HG02885 (cell line): ENCODE data around the gene QSOX1.

ENCODE experiments used
- ATAC-seq: cut with Tn5 transposase; IDR thresholded peaks from one replicate; pipeline ENCODE4 v1.9.1; 2021; ENCODE audit warnings: mild to moderate bottlenecking; ENCODE audit not compliant: unreplicated experiment, poor library complexity

Gene QSOX1

DNA sequence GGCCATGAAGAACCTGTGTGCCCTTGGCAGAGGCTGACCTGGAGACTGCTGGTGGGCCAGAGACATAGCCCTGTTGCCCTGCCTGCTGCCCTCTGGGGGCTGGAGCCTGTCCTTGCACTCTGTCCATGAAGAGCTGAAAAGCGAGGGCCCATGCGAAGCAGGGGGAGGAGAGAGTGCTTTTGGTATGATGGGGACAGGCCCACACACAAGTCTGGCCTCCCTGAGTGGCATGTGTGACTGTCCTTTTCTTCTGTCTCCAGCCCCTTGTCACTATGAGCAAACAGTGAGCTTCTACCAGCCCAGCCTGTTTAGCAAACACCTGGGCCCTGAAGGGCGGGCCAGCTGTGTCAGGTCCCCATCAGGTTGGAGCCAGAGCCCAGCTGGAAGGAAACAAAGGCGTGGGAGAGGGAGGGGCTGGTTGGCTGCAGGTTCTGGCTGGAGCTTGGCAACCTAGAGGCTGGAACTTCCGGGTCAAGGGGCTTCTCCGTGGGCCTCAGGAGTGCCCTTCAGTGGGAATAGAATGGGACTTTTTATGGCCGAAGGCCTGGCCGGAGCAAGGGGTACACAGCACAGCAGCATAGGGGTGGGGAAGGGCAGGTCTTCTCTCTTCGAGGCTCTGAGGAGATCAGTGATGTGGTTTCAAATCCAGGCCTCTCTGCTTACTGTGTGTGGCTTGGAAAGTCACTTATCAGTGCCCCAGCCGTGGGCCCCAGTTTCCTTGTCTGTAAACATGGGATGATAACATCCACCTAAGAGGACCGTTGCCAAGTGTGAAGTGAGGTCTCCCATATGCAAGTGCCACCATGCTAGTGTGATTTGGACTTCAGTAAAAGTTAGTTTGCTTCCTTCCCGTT is 14.3 kb downstream of the QSOX1 start:
- ATAC-seq = peak; percentile 88

DNA sequence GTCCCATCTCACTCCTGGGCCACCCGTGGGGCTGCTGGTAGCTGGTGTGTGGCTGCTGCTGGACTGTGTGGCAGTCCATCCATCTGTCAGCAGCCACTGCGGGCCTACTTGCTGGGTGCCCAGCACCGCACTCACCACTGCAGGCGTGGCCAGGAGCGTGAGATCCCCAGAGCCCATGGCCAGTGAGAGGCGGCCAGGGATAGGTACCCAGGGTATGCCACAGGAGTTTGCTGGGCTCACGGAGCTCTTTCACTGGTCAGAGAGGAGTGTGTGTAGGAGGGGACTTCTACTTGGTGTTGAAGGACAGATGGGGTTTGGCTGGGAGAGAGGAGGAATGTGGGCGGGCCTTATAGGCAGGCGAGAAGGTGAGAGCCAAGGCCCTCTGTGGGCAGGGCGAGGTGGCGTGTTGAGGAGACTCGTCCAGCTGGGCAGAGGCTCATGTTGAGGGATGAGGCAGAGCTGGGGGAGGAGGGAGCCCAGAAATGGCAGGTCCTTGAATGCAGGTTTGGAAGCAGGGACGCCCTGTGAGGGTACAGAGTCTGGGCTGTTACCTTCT is 15.0 kb downstream of the QSOX1 start:
- no peak for ATAC-seq

DNA sequence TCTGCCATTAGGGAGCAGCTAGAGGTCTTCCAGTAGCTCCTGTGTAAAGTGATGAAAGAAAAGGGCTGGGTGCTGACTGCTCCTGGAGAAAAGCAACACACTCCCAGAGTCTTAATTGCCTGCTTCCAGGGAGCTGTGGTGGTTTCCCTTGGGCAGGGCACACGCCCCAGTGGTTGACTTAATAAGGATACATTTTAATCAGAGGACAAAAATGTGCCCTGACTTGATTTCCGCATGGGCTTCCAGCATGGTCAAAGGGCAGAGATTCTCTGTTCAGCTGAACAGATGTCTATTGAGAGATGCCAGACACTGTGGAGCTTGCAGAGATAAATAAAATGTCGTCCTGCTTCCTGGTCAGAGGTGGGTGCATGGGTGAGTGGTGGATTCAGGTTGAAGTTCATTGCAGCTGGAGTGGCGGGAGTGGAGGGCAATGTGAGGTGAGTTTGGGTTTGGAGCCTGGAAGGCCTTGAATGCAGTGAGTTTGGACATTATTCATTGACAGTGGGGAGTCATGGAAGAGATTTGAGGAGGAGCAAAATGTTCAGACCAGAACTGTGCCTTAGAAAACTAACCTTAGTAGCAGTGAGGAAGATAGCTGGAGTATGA is 16.0 kb downstream of the QSOX1 start:
- no peak for ATAC-seq

DNA sequence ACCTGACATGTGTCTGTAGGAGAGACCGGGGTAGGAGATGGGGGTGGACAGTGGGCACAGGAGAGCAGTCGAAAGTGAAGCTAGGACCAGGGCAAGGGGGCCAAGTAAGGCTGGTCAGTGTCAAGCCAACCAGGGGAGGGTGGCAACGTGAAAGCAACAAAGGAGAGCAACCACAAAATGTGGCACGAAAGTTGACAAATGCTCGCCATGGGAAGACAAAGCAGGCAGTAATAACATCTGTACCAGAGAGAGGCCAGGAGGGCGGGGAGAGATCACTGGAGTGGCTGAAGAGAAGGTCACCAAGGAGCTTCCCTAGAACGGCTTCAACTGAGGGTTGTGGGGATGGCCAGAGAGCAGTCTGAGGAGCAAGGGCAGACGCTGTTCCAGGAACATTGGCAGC is 17.0 kb downstream of the QSOX1 start:
- ATAC-seq = no peak

DNA sequence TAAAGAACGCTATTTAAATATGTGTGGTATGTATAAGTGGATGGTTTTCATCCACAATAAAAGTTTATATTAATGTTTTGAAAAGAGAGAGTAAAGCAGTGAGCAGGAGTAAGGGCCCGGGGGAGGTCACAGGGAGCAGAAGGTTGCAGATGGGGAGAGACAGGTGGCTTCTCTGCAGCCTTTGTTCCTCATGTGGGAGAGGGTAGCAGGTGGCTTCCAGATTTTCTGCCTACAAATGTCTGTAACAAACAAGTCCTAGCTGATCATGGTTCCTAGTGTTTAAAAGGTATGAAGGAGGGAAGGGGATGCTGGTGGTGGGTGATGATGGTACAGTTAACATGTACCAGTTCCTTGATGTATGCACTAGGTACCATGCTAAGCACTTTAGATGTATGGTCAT is 18.8 kb downstream of the QSOX1 start:
- no peak for ATAC-seq

DNA sequence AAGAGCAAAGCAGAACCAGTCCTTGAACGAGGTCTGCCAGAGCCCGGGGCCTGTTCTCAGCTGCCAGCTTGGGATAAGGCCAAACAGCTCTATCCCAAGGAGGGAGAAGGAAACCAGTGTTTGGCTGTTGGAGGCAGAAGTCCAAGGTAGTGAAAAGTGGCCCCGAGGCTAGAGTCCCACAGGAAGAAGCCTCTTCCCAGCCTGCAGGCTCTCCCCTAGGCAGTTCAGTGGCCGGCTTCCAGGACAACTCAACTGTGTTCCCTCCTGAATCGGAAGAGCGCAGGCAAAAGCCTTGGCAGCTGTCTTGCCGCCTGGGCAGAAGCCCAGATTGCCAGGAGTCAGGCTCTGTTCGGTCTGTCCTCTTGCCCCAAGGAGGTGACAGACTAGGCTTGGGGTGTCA is 19.3 kb downstream of the QSOX1 start:
- ATAC-seq = no peak

DNA sequence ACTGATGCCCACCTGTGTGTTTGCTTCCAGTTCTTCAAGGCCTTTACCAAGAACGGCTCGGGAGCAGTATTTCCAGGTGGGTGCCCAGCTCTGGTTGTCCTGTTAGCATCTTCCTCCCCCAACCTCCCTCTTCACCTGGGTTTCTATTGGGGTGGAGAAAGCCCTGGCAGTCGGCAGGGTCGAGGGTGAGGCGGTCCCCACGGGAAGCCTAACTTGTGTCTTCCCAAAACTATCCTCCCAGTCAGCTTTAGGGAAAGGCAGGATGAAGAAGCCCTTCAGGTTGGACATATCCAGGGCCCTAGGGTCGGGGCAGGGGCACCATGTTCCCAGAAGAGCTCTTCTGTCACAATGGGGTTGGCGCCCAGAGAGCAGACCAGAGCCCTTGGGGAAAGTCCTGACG is 20.6 kb downstream of the QSOX1 start:
- no peak for ATAC-seq

DNA sequence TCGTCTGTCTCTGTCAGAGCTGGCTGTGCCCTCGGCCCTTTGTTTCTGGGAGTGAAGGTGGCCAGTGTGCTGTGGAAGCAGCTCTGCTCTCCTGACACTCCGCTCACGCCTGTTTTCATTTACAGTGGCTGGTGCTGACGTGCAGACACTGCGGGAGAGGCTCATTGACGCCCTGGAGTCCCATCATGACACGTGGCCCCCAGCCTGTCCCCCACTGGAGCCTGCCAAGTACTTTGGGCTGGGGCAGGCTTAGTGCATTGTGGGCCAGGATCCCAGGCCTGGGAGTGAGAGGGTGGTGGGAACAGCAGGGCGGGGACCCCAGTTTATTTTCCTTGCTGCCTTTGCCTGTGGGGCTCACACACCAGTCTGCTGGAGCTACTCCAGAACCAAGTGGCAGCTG is 21.1 kb downstream of the QSOX1 start:
- ATAC-seq = no peak

DNA sequence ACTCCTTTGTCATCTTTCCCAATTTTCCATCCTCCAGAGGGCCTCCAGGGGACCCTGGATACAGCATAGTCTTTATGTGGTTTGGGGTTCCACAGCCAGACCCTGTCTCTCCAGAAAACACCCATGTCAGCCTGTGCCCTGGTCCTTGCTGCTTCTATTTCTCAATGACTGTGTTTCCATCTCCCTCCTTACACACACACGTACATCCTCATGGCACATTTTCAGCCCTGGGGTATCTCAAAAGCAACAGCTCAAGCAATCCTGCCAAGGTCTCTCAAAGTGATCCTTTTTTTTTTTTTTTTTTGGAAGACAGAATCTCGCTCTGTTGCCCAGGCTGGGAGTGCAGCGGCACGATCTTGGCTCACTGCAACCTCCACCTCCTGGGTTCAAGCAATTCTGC is 22.3 kb downstream of the QSOX1 start:
- no peak for ATAC-seq

DNA sequence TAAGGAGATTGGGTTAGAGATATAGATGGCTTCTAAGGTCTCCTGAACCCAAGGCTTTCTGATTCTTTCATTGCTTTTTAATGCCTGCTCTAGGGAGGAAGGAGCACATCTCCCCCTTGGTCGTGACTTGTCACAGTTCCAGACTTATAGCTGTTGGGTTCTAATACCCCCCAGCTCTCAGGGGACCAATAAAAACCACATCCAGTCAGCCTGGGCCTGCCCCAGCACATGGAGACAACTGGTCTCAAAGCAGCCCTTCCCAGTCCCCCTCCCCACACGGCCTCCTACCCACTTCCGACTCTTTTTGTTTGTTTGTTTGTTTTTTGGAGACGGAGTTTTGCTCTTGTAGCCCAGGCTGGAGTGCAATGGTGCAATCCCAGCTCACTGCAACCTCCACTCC is 23.3 kb downstream of the QSOX1 start:
- no peak for ATAC-seq

DNA sequence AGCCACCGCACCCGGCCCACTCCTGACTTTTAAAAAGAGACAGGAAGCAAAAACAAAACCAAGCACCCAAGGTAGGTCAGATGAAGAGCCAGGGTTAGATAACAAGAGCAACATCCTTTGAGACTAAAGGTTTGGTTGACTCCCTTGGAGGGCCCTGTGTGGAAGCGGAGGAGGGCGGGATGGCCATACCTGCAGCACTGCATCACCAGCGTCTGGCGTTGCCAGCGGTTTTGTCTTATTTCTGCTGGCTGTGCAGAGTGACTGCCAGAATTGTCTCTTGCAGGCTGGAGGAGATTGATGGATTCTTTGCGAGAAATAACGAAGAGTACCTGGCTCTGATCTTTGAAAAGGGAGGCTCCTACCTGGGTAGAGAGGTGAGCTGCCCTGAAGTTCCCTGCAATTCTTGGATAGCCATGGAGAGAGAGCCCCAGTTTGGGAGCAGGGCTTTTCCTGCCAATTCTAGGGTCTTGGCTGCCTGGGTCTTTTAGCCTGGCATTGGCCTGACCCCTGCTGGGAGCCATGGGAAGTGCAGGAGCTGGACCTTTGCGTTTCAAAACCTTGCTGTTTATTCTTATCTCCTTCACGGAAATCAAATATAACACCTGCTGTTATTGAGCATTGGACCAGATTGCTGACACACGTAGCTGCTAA is 24.0 kb downstream of the QSOX1 start:
- no peak for ATAC-seq

DNA sequence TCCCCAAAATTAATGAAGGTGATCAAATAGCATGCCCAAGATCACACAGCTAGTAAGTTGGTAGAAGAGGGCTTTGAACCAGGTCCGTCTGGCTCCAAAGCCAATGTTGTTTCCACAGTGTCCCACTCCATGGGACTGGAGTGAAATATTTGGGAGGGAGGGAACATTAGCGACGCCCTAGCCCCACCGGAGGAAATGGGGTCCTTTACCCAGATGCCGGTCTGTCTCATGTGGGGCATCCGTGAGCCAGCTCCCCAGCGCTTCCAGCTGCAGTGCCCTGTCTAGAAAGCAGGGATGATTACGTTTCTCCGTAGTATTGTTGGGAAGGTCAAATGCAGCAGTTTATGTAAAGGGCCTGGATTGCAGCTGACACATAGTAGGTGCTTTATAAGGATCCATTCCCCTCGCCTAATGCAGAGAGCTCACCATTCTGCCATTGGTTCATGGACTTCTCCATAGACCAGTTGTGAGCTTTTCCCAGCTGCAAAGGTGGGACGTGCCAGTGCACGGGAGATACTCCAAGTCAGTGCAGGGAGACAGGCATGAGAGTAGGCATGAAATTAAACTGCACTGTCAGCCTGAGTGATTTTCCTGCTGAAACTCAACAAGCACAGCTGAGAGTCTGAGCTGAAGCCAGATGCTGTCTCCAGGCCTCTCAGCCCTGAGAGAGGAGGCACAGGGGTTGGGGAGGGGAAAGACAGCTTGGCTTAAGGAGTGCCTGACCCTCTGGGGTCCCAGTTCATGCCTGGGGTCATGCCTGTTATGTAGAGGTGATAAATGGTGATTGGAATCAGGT is 24.7 kb downstream of the QSOX1 start:
- no peak for ATAC-seq

DNA sequence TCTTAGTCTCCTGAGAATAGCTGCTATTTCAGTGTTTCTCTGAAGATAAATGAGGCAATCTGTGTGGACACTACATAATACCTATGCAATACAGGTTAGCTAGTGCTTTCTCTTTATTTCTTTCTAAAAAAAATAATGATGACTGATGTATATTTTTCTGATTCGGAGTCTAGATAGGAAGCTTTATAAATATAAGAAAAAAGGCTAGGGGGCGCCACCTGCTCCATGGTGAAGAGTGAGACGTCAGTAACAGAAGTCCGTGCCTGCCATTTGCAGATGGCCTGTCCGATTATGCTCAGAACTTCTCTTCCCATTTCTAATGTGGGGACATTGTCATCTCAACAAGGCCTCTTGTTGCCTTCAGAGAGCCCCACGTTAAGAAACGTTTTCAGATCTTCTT is 26.4 kb downstream of the QSOX1 start:
- no peak for ATAC-seq

DNA sequence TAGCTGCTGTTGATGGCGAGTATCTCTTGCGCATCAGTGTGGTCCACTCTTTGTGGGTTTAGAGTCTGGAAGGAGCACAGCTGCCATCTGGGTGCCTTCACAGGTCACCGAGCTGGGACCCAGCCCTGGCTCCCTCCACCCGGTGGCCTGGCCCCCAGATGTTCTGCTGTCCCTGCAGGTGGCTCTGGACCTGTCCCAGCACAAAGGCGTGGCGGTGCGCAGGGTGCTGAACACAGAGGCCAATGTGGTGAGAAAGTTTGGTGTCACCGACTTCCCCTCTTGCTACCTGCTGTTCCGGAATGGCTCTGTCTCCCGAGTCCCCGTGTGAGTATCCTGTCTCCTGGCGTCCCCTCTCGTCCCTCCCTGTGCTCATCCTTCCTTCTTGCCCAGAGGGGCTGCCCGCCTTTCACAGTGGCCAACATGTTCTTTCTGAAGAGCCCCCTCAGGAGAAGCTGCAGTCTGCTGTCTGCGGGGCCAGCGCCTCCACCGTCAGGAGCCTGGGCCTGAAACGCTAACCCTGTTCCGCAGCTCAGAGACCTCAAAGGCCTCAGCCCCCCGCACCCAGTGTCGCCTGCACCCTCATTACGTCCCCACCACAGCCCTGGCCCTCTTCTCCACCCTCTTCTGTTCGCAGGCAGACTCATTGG is 27.4 kb downstream of the QSOX1 start:
- ATAC-seq = no peak

DNA sequence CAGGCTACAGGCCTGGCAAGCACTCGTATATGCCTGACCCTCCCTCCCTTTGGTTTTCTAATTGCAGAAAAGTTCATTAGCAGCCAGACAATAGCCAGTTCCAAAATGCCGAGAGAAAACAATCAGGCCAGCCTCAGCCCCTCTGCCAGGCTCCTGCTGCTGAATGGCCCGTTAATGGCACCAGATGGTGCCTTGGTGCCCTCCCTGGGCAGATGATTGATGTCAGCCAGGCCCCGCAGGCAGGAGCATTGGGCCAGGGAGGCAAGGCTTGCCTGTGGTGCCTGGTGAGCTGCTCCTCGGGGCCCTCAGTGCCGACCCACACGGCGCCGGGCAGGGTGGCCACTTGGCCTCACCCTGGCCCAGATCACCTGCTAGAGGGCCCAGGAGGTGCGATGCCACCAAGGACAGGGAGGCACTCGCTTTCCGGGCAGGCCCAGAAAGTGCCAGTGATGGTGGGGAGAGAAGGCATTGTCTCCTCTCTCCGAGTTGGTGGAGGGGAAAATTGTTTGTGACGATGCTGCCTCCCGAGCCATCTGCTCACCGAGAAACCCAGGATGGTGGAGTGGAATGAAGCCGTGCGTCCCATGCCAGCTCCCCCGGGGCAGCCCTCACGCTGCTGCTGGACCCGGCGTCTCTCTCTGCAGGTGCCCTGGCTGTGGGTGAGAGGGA is 28.1 kb downstream of the QSOX1 start:
- ATAC-seq = no peak

DNA sequence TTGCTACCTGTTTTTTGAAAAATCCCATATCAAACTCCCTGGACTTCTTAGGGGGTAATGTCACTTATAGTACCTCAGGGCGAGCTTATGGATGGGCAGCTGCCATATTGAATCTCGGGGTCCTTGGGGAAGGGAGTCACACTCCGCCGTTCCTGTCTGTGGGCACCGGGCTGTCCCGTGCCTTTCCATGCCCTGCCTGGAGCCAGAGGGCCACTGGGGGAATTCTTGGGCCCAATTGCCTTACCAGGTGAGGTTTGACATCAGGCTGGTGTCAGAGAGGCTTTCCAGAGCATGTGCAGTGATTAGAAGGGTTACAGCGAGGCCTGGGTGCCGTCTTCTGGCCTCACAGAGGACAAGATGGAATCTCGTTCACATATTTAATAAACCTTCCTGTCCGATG is 28.8 kb downstream of the QSOX1 start:
- no peak for ATAC-seq

DNA sequence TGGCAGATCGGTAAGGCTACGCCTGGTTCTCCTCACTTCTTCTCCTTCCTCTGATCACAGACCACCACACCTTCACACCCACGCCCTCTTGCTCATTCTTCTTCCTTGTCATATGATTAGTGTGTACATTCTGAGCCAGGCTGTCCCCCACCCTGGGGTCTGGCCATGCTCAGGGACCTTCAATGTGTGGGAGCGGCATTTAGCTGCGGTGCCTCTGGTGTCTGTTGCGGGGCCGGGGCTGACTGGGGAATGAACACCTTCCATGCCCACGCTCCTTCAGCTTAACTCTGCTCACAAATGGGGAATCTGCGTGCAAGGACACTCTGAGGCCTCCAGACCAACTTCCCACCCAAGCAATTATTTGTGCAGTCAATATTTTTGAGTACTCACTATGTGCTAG is 29.4 kb downstream of the QSOX1 start:
- no peak for ATAC-seq

DNA sequence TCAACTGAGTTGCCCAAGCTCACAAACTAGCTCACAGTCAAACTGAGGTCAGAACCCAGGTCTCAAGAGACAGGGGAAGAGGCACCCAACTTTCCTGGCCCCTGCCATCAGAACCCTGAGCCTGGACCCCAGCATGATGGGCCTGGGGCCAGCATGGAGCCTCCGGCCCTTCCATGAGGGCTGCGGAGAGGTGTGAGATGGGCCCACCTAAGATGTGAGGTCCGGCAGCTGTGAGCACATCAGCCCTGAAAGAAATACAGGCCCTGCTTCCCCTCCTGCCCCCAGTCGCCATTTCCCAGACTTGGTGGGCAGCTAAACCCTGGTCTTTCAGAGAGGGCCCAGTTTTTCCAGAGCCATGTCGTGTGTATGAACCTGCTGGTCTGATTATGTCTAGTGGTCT is 30.6 kb downstream of the QSOX1 start:
- no peak for ATAC-seq

DNA sequence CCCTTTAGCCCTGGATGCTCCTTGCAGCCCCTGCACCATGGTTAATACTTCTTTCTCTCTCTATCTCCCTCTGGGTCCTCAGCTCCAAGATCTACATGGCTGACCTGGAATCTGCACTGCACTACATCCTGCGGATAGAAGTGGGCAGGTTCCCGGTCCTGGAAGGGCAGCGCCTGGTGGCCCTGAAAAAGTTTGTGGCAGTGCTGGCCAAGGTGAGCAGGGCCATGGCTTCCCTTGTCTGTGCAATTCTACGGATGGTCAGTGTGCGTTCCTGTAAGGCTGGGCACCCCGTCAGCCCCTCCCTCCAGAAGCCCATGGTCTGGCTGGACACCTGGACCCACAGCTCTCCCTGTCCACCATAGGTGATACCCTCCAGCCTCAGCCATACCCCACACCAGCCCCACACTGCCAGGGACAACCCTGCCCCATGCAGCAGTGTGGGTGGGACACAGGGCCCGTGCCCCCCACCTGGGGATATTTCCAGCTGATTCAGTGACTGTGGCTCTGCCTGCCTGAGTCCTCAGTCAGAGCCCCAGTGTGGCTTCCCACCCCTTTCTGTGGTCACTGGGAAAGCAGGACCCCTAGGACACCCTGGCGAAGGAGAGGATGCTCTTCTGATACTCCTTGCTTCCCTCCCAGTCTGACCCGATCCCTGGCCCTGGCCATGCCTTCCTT is 31.4 kb downstream of the QSOX1 start:
- ATAC-seq = no peak
